Measurements from ENCODE around the gene ARHGEF6.

- TF ChIP-seq CTCF (conservative IDR thresholded peaks at IDR 0.05; ENCODE audit: low read depth in 2 of 2) (no peak), REST (IDR thresholded peaks at IDR 0.05; ENCODE audit: unreplicated experiment) (no peak), EZH2 (IDR thresholded peaks at IDR 0.05; ENCODE audit: low read depth, unreplicated experiment) (no peak), POLR2AphosphoS5 (IDR thresholded peaks at IDR 0.05; ENCODE audit: low read depth) (no peak), CREB1 (CRISPR knock-in tag; IDR thresholded peaks at IDR 0.05; ENCODE audit: low read depth) (no peak), ZNF331 (CRISPR knock-in tag; IDR thresholded peaks at IDR 0.05; ENCODE audit: low read depth) (no peak), EZH2phosphoT487 (IDR thresholded peaks at IDR 0.05; ENCODE audit: unreplicated experiment) (no peak), NANOG (IDR thresholded peaks at IDR 0.05; ENCODE audit: borderline replicate concordance) (no peak), JUNB (IDR thresholded peaks at IDR 0.05; ENCODE audit: unreplicated experiment) (no peak), ZNF114 (CRISPR knock-in tag; IDR thresholded peaks at IDR 0.05) (no peak), STAT1 (IDR thresholded peaks at IDR 0.05; ENCODE audit: unreplicated experiment) (no peak)
- TF ChIP-seq, protein P1, sequence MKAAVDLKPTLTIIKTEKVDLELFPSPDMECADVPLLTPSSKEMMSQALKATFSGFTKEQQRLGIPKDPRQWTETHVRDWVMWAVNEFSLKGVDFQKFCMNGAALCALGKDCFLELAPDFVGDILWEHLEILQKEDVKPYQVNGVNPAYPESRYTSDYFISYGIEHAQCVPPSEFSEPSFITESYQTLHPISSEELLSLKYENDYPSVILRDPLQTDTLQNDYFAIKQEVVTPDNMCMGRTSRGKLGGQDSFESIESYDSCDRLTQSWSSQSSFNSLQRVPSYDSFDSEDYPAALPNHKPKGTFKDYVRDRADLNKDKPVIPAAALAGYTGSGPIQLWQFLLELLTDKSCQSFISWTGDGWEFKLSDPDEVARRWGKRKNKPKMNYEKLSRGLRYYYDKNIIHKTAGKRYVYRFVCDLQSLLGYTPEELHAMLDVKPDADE (IDR thresholded peaks at IDR 0.05): no peak
- TF ChIP-seq, protein P2, sequence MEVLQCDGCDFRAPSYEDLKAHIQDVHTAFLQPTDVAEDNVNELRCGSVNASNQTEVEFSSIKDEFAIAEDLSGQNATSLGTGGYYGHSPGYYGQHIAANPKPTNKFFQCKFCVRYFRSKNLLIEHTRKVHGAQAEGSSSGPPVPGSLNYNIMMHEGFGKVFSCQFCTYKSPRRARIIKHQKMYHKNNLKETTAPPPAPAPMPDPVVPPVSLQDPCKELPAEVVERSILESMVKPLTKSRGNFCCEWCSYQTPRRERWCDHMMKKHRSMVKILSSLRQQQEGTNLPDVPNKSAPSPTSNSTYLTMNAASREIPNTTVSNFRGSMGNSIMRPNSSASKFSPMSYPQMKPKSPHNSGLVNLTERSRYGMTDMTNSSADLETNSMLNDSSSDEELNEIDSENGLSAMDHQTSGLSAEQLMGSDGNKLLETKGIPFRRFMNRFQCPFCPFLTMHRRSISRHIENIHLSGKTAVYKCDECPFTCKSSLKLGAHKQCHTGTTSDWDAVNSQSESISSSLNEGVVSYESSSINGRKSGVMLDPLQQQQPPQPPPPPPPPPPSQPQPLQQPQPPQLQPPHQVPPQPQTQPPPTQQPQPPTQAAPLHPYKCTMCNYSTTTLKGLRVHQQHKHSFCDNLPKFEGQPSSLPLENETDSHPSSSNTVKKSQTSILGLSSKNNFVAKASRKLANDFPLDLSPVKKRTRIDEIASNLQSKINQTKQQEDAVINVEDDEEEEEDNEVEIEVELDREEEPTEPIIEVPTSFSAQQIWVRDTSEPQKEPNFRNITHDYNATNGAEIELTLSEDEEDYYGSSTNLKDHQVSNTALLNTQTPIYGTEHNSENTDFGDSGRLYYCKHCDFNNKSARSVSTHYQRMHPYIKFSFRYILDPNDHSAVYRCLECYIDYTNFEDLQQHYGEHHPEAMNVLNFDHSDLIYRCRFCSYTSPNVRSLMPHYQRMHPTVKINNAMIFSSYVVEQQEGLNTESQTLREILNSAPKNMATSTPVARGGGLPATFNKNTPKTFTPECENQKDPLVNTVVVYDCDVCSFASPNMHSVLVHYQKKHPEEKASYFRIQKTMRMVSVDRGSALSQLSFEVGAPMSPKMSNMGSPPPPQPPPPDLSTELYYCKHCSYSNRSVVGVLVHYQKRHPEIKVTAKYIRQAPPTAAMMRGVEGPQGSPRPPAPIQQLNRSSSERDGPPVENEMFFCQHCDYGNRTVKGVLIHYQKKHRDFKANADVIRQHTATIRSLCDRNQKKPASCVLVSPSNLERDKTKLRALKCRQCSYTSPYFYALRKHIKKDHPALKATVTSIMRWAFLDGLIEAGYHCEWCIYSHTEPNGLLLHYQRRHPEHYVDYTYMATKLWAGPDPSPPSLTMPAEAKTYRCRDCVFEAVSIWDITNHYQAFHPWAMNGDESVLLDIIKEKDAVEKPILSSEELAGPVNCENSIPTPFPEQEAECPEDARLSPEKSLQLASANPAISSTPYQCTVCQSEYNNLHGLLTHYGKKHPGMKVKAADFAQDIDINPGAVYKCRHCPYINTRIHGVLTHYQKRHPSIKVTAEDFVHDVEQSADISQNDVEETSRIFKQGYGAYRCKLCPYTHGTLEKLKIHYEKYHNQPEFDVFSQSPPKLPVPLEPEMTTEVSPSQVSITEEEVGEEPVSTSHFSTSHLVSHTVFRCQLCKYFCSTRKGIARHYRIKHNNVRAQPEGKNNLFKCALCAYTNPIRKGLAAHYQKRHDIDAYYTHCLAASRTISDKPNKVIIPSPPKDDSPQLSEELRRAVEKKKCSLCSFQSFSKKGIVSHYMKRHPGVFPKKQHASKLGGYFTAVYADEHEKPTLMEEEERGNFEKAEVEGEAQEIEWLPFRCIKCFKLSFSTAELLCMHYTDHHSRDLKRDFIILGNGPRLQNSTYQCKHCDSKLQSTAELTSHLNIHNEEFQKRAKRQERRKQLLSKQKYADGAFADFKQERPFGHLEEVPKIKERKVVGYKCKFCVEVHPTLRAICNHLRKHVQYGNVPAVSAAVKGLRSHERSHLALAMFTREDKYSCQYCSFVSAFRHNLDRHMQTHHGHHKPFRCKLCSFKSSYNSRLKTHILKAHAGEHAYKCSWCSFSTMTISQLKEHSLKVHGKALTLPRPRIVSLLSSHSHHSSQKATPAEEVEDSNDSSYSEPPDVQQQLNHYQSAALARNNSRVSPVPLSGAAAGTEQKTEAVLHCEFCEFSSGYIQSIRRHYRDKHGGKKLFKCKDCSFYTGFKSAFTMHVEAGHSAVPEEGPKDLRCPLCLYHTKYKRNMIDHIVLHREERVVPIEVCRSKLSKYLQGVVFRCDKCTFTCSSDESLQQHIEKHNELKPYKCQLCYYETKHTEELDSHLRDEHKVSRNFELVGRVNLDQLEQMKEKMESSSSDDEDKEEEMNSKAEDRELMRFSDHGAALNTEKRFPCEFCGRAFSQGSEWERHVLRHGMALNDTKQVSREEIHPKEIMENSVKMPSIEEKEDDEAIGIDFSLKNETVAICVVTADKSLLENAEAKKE (CRISPR knock-in tag; IDR thresholded peaks at IDR 0.05): no peak
Observed at GRCh38 chrX:136752346-136752745, 28.4 kb downstream of the ARHGEF6 start.

All from GM23338 (cell line).